K562 (cell line): ENCODE data around the gene HRC. TPM values are rescaled to one million over a fixed set of nuclear protein-coding genes. Genes with fewer than 3 reads are reported as not detected.

Experiments used
- ASH1L ChIP-seq: fragments of 450-650 bp; IDR thresholded peaks from 2 replicates; pipeline ENCODE4 v1.6.1; 2018; ENCODE audit warnings: borderline replicate concordance, mild to moderate bottlenecking, low read depth; ENCODE audit not compliant: partially characterized antibody
- BRD9 ChIP-seq: fragments of 450-650 bp; IDR thresholded peaks from 2 replicates; pipeline ENCODE4 v1.6.1; 2018; ENCODE audit warnings: low read depth; ENCODE audit not compliant: partially characterized antibody
- CBFA2T2 ChIP-seq: fragments of 450-650 bp; conservative IDR thresholded peaks from 2 replicates; pipeline ENCODE4 v1.6.1; 2017; ENCODE audit warnings: mild to moderate bottlenecking
- CEBPB ChIP-seq: fragments of 450-650 bp; IDR thresholded peaks from 2 replicates; pipeline ENCODE4 v1.6.1; 2016; ENCODE audit warnings: missing genetic modification characterization, missing compliant biosample characterization
- CHAMP1 ChIP-seq: fragments of 450-650 bp; IDR thresholded peaks from 2 replicates; pipeline ENCODE4 v1.6.1; 2016; ENCODE audit warnings: mild to moderate bottlenecking
- CXXC5 ChIP-seq: fragments of 250-450 bp; sonication (Bioruptor Pico); IDR thresholded peaks from 2 replicates; pipeline ENCODE4 v1.8.0; 2022; ENCODE audit warnings: inconsistent platforms, mild to moderate bottlenecking, moderate library complexity
- DACH1 ChIP-seq: fragments of 450-650 bp; IDR thresholded peaks from 2 replicates; pipeline ENCODE4 v1.6.1; 2018; ENCODE audit not compliant: partially characterized antibody
- ETS2 ChIP-seq: IDR thresholded peaks from 2 replicates; pipeline ENCODE4 v1.6.1; 2016; ENCODE audit warnings: borderline replicate concordance, missing genetic modification characterization, mild to moderate bottlenecking, moderate library complexity, missing compliant biosample characterization; ENCODE audit not compliant: poor library complexity, severe bottlenecking
- KLF16 ChIP-seq: IDR thresholded peaks from 2 replicates; pipeline ENCODE4 v1.6.1; 2016; ENCODE audit warnings: antibody characterized with exemption
- MLLT1 ChIP-seq, 2 experiments: fragments of 450-650 bp; IDR thresholded peaks; 2 replicates each; pipeline ENCODE4 v1.6.1; 2016
- NCOA1 ChIP-seq: fragments of 450-650 bp; IDR thresholded peaks from 2 replicates; pipeline ENCODE4 v1.6.1; 2016; ENCODE audit warnings: low read depth
- OTX1 ChIP-seq: fragments of 450-650 bp; formaldehyde crosslinking; IDR thresholded peaks from 2 replicates; pipeline ENCODE4 v1.4.0; 2022; ENCODE audit warnings: mild to moderate bottlenecking
- PKNOX1 ChIP-seq: fragments of 450-650 bp; IDR thresholded peaks from 2 replicates; pipeline ENCODE4 v1.6.1; 2016
- POLR2G ChIP-seq: fragments of 200-400 bp; formaldehyde crosslinking; IDR thresholded peaks from 2 replicates; pipeline ENCODE4 v1.6.1; 2017; ENCODE audit warnings: low read depth, mild to moderate bottlenecking, antibody characterized with exemption, low read length, moderate library complexity
- RBBP5 ChIP-seq: fragments of 200-600 bp; sonication (generic); IDR thresholded peaks from 2 replicates; pipeline ENCODE4 v1.6.1; 2012; ENCODE audit warnings: borderline replicate concordance, mild to moderate bottlenecking, low read length, control low read depth, inconsistent platforms; ENCODE audit not compliant: insufficient read depth, poor library complexity, severe bottlenecking
- SIRT6 ChIP-seq: IDR thresholded peaks from one replicate; pipeline ENCODE4 v1.6.1; 2012; ENCODE audit warnings: low read depth, mild to moderate bottlenecking, control low read depth, inconsistent platforms, low read length, moderate library complexity
- SP1 ChIP-seq: sonication (generic); formaldehyde crosslinking; IDR thresholded peaks from 2 replicates; pipeline ENCODE4 v1.8.1; 2022; ENCODE audit warnings: mild to moderate bottlenecking, missing genetic modification reagents
- SP2 ChIP-seq: IDR thresholded peaks from 2 replicates; pipeline ENCODE4 v1.6.1; 2011; ENCODE audit warnings: mild to moderate bottlenecking, low read depth, low read length, moderate library complexity; ENCODE audit not compliant: poor library complexity, severe bottlenecking; ENCODE audit errors: extremely low read depth
- TSC22D4 ChIP-seq: fragments of 450-650 bp; IDR thresholded peaks from 2 replicates; pipeline ENCODE4 v1.6.1; 2016; ENCODE audit warnings: missing genetic modification characterization, missing biosample characterization, control low read depth
- U2AF2 ChIP-seq: fragments of 200-400 bp; formaldehyde crosslinking; optimal IDR thresholded peaks from 2 replicates; pipeline ENCODE3; 2017; ENCODE audit warnings: low read depth, mild to moderate bottlenecking, low read length
- ZBTB34 ChIP-seq: fragments of 250-450 bp; sonication (Bioruptor Pico); IDR thresholded peaks from 2 replicates; pipeline ENCODE4 v1.8.0; 2021; ENCODE audit warnings: mild to moderate bottlenecking, moderate library complexity
- polyA plus RNA-seq, 8 experiments: library from polyadenylated mRNA; depleted of rRNA in 4 of 8; stranded (reverse) in 5 of 8; unstranded in 3 of 8; fragments of >200 nt; fragmentation: Nextera tagmentation in 2 of 8; fragmentation: Illumina TruSeq in 1 of 8; extraction: Ambion mirVana in 2 of 8; extraction: Trizol in 1 of 8; gene quantifications; 2 replicates each; pipeline versions ENCODE4 v1.2.1 to v1.2.3, GENCODE V29; 2011 to 2014; ENCODE audit warnings: inconsistent platforms in 1 of 8, missing spikeins in 1 of 8
- total RNA-seq, 7 experiments: library from RNA; depleted of rRNA in 6 of 7; stranded (reverse); fragments of >200 nt in 6 of 7; fragmentation: Illumina TruSeq in 2 of 7; extraction: Trizol in 2 of 7; gene quantifications; 2 replicates each; pipeline versions ENCODE4 v1.2.1 to v1.2.3, GENCODE V29; 2011 to 2021; ENCODE audit warnings: low replicate concordance in 1 of 7

Gene HRC
- total and polyA plus RNA-seq, 9 of the 15 experiments (the other 6 are each of a cell fraction or from before 2014, with no cell fraction given): 0.66 to 18.7 (median 13.1) TPM

DNA sequence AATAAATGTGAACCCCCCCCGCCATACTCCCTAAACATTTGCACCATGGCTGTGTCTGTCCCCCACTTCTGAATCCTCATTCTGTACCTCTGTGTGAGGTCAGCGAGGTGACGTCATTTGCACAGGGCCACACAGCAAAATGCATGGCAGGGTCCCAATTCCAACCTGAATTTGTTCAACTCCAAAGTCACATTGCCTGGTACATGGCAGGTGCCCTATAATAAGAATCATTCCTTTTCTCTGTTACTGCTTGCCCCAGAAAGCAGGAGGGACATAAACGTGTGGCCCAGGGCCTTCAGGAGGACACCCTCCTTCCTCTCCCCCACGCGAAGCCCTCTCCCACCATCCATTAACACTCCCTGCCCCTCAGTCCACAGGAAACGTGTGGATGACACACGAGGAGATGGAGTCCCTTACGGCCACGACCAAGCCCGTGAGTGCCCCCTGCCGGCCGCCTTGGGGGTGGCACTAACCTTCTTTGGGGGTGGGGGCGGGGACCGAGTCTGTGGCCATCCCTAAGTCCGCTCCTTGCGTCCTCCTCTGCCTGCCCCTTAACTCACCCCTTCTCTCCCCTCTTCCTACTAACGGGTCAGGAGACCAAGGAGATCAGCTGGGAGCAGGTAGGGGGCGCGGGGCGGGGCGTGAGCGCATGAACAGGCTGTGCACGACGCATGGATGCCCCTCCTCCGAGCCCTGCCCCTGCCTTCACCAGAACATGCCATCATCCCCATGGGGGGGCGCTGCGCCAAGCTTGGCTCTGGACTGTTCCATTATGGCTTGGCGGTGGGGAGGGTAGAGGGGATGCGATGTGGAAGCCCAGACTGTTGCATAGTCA, 9.4 kb downstream of the HRC start (continued):
- no peak for TF ChIP-seq ETS2 (tag)
- peak; percentile 6 for TF ChIP-seq RBBP5
- peak; percentile 45 for TF ChIP-seq CXXC5 (CRISPR knock-in tag)
- no peak for TF ChIP-seq ZBTB34 (CRISPR knock-in tag)
- TF ChIP-seq SIRT6: no peak
- no peak for TF ChIP-seq ASH1L
- no peak for TF ChIP-seq TSC22D4 (tag)
- no peak for TF ChIP-seq CBFA2T2
- no peak for TF ChIP-seq OTX1 (CRISPR knock-in tag)
- no peak for TF ChIP-seq PKNOX1
- no peak for TF ChIP-seq SP2
- TF ChIP-seq BRD9: peak; percentile 62
- TF ChIP-seq U2AF2: no peak
- TF ChIP-seq SP1: peak; percentile 74
- TF ChIP-seq CEBPB (tag): no peak
- peak; percentile 48 for TF ChIP-seq DACH1
- no peak for TF ChIP-seq MLLT1 (IDR thresholded peaks at IDR 0.05)
- peak; percentile 68 for TF ChIP-seq KLF16
- TF ChIP-seq NCOA1: no peak
- peak; percentile 48 for TF ChIP-seq POLR2G
- no peak for TF ChIP-seq CHAMP1
